HepG2 (cell line): Measurements from ENCODE around the gene STK40.

Source experiments
- CEBPB ChIP-seq: IDR thresholded peaks from 2 replicates; pipeline ENCODE4 v1.6.1; 2011; ENCODE audit warnings: low read depth, low read length, improper control_type of control experiment, borderline replicate concordance
- EP300 ChIP-seq, 3 experiments: sonication (generic) in 1 of 3; formaldehyde crosslinking in 1 of 3; IDR thresholded peaks; 2 replicates each; pipeline versions ENCODE4 v1.5.1 to v1.6.1; 2011 to 2020; ENCODE audit warnings: low read depth in 2 of 3, low read length in 2 of 3, borderline replicate concordance in 1 of 3, improper control_type of control experiment in 1 of 3, mild to moderate bottlenecking in 1 of 3, missing genetic modification reagents in 1 of 3, moderate library complexity in 1 of 3
- FOXK1 ChIP-seq: sonication (generic); formaldehyde crosslinking; IDR thresholded peaks from 2 replicates; pipeline ENCODE4 v1.4.0; 2020; ENCODE audit warnings: low read depth, missing genetic modification reagents, borderline replicate concordance
- KLF16 ChIP-seq, 2 experiments: sonication (generic) in 1 of 2; formaldehyde crosslinking in 1 of 2; IDR thresholded peaks; 2 replicates each; pipeline versions ENCODE4 v1.6.1 to v1.8.0; 2016 to 2023; ENCODE audit warnings: missing genetic modification reagents in 2 of 2, missing compliant biosample characterization in 1 of 2
- RXRA ChIP-seq: sonication (generic); formaldehyde crosslinking; IDR thresholded peaks from 2 replicates; pipeline ENCODE4 v1.5.1; 2020; ENCODE audit warnings: missing genetic modification reagents
- TF ChIP-seq, protein P1 (sequence below): sonication (generic); formaldehyde crosslinking; IDR thresholded peaks from 2 replicates; pipeline ENCODE4 v1.4.0; 2020; ENCODE audit warnings: missing genetic modification reagents, borderline replicate concordance

DNA sequence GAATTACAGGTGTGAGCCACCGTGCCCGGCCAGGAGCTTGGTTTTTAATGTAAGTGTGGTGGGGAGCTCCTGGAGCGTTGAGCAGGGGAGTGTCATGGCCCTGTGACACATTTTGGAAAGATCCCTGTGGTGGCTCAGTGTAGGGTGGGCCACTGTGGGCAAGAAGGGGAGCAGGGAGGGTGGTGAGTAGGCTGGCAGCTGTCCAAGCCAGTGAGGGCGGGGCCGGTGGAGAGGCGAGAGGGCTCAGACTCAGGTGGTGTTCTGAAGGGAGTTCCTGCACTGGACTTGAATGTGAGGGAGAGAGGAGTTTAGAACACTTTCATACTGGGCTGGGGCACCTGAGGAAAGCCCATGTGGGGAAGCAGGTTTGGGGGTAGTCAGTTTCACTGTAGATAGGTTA is 59.2 kb downstream of the STK40 start:
- TF ChIP-seq CEBPB (no peak), EP300 (IDR thresholded peaks at IDR 0.05; ENCODE audit: low read depth in 2 of 2, low read length in 2 of 2) (no peak), EP300 (CRISPR knock-in tag; IDR thresholded peaks at IDR 0.05; ENCODE audit: borderline replicate concordance) (no peak), RXRA (CRISPR knock-in tag) (no peak), FOXK1 (CRISPR knock-in tag) (no peak), KLF16 (CRISPR knock-in tag; IDR thresholded peaks at IDR 0.05) (no peak)
- TF ChIP-seq, protein P1, sequence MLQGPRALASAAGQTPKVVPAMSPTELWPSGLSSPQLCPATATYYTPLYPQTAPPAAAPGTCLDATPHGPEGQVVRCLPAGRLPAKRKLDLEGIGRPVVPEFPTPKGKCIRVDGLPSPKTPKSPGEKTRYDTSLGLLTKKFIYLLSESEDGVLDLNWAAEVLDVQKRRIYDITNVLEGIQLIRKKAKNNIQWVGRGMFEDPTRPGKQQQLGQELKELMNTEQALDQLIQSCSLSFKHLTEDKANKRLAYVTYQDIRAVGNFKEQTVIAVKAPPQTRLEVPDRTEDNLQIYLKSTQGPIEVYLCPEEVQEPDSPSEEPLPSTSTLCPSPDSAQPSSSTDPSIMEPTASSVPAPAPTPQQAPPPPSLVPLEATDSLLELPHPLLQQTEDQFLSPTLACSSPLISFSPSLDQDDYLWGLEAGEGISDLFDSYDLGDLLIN (CRISPR knock-in tag): no peak
